HG03060 (cell line): Measurements from ENCODE around the gene NTS.

Source experiments
- ATAC-seq: cut with Tn5 transposase; IDR thresholded peaks from one replicate; pipeline ENCODE4 v1.9.1; 2021; ENCODE audit warnings: low read depth, moderate number of reproducible peaks; ENCODE audit not compliant: unreplicated experiment

NTS gene

GRCh38 chr12:85874031-85874461, at the start of gene NTS:
Gene NTS, plus strand, starts transcription at chr12:85874295. Its CDS starts 109 bp downstream, at chr12:85874404.
- peak; percentile 40 for ATAC-seq

GRCh38 chr12:85825746-85826145, 48.3 kb upstream of the NTS start:
- ATAC-seq = no peak

- ATAC-seq = no peak
Measured at GRCh38 chr12:85828576-85828975, 45.5 kb upstream of the NTS start.

GRCh38 chr12:85829391-85829790, 44.7 kb upstream of the NTS start:
- no peak for ATAC-seq

- no peak for ATAC-seq
Measured at GRCh38 chr12:85831327-85831990, 42.6 kb upstream of the NTS start.

GRCh38 chr12:85833579-85833978, 40.5 kb upstream of the NTS start:
- ATAC-seq = no peak

GRCh38 chr12:85834378-85834777, 39.7 kb upstream of the NTS start:
- no peak for ATAC-seq

- ATAC-seq = no peak
Measured at GRCh38 chr12:85835426-85836196, 38.5 kb upstream of the NTS start.

- no peak for ATAC-seq
Measured at GRCh38 chr12:85836197-85837090, 37.7 kb upstream of the NTS start, which contains the start of gene RASSF9. Gene RASSF9, minus strand, starts transcription at chr12:85836409. Its CDS starts 208 bp downstream, at chr12:85836201.

GRCh38 chr12:85843606-85844310, 30.3 kb upstream of the NTS start:
- ATAC-seq = no peak

GRCh38 chr12:85849344-85849743, 24.8 kb upstream of the NTS start:
- ATAC-seq = no peak

GRCh38 chr12:85855305-85855704, 18.8 kb upstream of the NTS start:
- ATAC-seq = no peak

- no peak for ATAC-seq
Measured at GRCh38 chr12:85856966-85857365, 17.1 kb upstream of the NTS start.

GRCh38 chr12:85865890-85866289, 8.2 kb upstream of the NTS start:
- ATAC-seq = no peak

- peak; percentile 94 for ATAC-seq
Measured at GRCh38 chr12:85866986-85867776, 6.9 kb upstream of the NTS start.

GRCh38 chr12:85872497-85873091, 1.5 kb upstream of the NTS start:
- ATAC-seq = peak; percentile 64

- no peak for ATAC-seq
Measured at GRCh38 chr12:85877459-85877858, 3.4 kb downstream of the NTS start.

GRCh38 chr12:85883763-85884162, 9.7 kb downstream of the NTS start:
- ATAC-seq = no peak

- ATAC-seq = no peak
Measured at GRCh38 chr12:85894653-85895052, 20.6 kb downstream of the NTS start.
